Hematopoietic multipotent progenitor cell treated with erythropoietin and hydrocortisone succinate and interleukin-3 and kit ligand, for 17 days (in vitro differentiated cells): Measurements from ENCODE around the gene ACE.

Source experiments
- DNase-seq: peaks from one replicate; pipeline ENCODE4 v3.0.0-alpha.2; 2015; ENCODE audit warnings: low spot score

The ACE gene

GRCh38 chr17:63491977-63492618, 15.2 kb downstream of the ACE start:
- no peak for DNase-seq

- no peak for DNase-seq
Measured at GRCh38 chr17:63492940-63493339, 16.1 kb downstream of the ACE start.

GRCh38 chr17:63493411-63493810, 16.6 kb downstream of the ACE start:
- DNase-seq, result no peak

- DNase-seq, result no peak
Measured at GRCh38 chr17:63494300-63494928, 17.6 kb downstream of the ACE start.

GRCh38 chr17:63495491-63495890, 18.6 kb downstream of the ACE start:
- DNase-seq, result no peak

- DNase-seq, result no peak
Measured at GRCh38 chr17:63496177-63496576, 19.3 kb downstream of the ACE start.

- DNase-seq, result no peak
Measured at GRCh38 chr17:63496663-63497400, 20.0 kb downstream of the ACE start.

GRCh38 chr17:63497708-63498483, 21.0 kb downstream of the ACE start:
- DNase-seq, result peak; percentile 5

- DNase-seq, result no peak
Measured at GRCh38 chr17:63498626-63499195, 21.9 kb downstream of the ACE start.

GRCh38 chr17:63500543-63501390, 23.9 kb downstream of the ACE start:
- no peak for DNase-seq

GRCh38 chr17:63503341-63503705, 26.5 kb downstream of the ACE start:
- DNase-seq, result no peak

GRCh38 chr17:63504261-63504660, 27.4 kb downstream of the ACE start:
- no peak for DNase-seq

GRCh38 chr17:63505341-63505740, 28.5 kb downstream of the ACE start:
- DNase-seq, result no peak

GRCh38 chr17:63506627-63507026, 29.8 kb downstream of the ACE start:
- no peak for DNase-seq

GRCh38 chr17:63511331-63511730, 34.5 kb downstream of the ACE start:
- DNase-seq, result no peak

- DNase-seq, result no peak
Measured at GRCh38 chr17:63512388-63512787, 35.5 kb downstream of the ACE start.

- no peak for DNase-seq
Measured at GRCh38 chr17:63512896-63513644, 36.2 kb downstream of the ACE start.

GRCh38 chr17:63514477-63514876, 37.6 kb downstream of the ACE start:
- no peak for DNase-seq

- no peak for DNase-seq
Measured at GRCh38 chr17:63514974-63515373, 38.1 kb downstream of the ACE start.

- DNase-seq, result no peak
Measured at GRCh38 chr17:63515426-63515825, 38.6 kb downstream of the ACE start.
